Muscle layer of colon (tissue), 2 donors: Measurements from ENCODE around the gene KIAA1755.
"Not testable (repeated sequence)": the region's sequence is repeated elsewhere in the genome, so short reads cannot be mapped to it uniquely, and the experiment has no call there.

Experiments
- H3K27ac ChIP-seq: one replicate; pipeline ENCODE4 v1.7.0; 2013; ENCODE audit warnings: low read depth, mild to moderate bottlenecking, low read length, moderate library complexity
- H3K27me3 ChIP-seq, 2 donors: one replicate each; pipeline ENCODE4 v1.7.0; 2013; ENCODE audit warnings: low read length in 2 of 2, mild to moderate bottlenecking in 2 of 2; ENCODE audit not compliant: insufficient read depth in 2 of 2, control insufficient read depth in 1 of 2
- H3K36me3 ChIP-seq: one replicate; pipeline ENCODE4 v1.7.0; 2013; ENCODE audit warnings: mild to moderate bottlenecking, low read length; ENCODE audit not compliant: insufficient read depth
- H3K4me1 ChIP-seq: one replicate; pipeline ENCODE4 v1.7.0; 2013; ENCODE audit warnings: mild to moderate bottlenecking, low read length; ENCODE audit not compliant: insufficient read depth
- H3K4me3 ChIP-seq, 2 donors: one replicate each; pipeline ENCODE4 v1.7.0; 2013; ENCODE audit warnings: low read length in 2 of 2, low read depth in 1 of 2, mild to moderate bottlenecking in 1 of 2, moderate library complexity in 1 of 2
- H3K9ac ChIP-seq: one replicate; pipeline ENCODE4 v1.7.0; 2013; ENCODE audit warnings: low read length
- H3K9me3 ChIP-seq: one replicate; pipeline ENCODE4 v1.7.0; 2013; ENCODE audit warnings: mild to moderate bottlenecking, low read length
- donor health status: abdominal sarcoma.
- donor health status: Adenocarcinoma of cecum.

KIAA1755 gene

DNA sequence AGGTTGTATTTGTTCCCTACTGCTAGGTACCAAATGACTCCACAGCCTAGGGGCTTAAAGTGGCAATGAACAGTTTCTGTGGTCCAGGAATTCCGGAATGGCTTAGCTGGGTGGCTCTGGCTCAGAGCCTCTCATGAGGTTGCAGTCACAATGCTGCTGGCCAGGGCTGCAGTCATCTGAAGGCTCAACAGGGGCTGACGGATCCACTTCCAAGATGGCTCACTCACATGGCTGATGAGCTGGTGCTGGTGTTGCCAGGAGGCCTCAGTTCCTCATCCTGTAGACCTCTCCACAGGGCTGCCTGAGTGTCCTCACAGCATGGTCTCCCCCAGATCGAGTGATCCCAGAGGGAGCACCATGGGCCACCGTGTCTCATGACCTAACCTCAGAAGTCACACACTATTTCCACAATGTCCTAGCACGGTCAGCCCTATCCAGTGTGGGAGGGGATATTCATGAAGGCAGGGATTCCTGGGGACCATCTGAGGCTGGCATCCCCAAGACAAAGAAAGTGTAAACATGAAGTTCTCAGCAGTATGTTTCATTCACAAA, 24.4 kb upstream of the KIAA1755 start:
- H3K36me3 ChIP-seq, result no peaks in the 10 kb centered on the region
- no peaks in the 10 kb centered on the region for H3K9me3 ChIP-seq
- H3K4me3 ChIP-seq, result no peak overlapping the region
- H3K27ac ChIP-seq, result no peak overlapping the region
- no peak overlapping the region for H3K9ac ChIP-seq
- no peaks in the 10 kb centered on the region for H3K27me3 ChIP-seq
- H3K4me1 ChIP-seq, result no peaks in the 10 kb centered on the region

DNA sequence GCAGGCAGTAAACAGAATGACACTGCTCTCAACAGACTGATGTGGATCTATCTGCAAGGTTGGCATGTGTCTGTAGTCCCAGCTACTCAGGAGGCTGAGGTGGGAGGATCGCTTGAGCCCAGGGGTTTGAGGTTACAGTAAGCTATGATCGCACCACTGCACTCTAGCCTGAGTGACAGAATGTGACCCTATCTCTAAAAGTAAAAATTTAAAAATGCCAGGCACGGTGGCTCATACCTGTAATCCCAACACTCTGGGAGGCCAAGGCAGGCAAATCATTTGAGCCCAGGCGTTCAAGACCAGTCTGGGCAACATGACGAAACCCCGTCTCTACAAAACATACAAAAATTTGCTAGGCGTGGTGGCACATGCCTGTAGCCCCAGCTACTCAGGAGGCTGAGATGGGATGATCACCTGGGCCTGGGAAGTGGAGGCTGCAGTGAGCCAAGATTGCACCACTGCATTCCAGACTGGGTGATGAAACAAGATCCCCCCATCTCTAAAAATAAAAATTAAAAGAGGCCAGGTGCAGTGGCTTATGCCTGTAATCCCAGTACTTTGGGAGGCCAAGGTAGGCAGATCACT, 23.6 kb upstream of the KIAA1755 start:
- H3K27ac ChIP-seq, H3K9ac ChIP-seq: not testable (repeated sequence)

DNA sequence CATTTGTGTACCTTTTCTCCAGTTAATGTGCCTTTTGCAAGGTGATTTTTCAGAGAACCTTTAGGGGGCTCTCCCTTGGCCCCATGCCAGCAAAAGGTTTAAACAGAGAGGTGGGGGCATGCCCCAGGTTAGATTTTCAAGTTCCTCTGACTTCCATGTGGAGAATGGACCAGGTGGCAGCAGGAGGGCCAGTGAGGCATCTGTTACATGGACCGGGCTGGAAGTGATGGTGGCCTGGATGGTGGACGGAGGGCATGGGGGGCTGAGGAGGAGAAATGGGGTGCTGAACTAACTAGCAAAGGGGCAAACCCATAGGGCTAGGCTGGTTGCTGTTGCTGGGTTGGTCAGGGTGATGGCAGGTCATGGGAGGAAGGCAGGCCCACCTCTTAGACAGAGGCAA, 22.7 kb upstream of the KIAA1755 start:
- Histone ChIP-seq H3K36me3 (no peaks in the 10 kb centered on the region), H3K4me1 (no peaks in the 10 kb centered on the region), H3K27me3 (no peaks in the 10 kb centered on the region), H3K27ac (no peak overlapping the region), H3K9me3 (no peaks in the 10 kb centered on the region), H3K9ac (no peak overlapping the region), H3K4me3 (no peak overlapping the region)

More for the DNA sequence above, 23.6 kb upstream of the KIAA1755 start:
- H3K4me1 ChIP-seq, H3K36me3 ChIP-seq, H3K4me3 ChIP-seq, H3K27me3 ChIP-seq, H3K9me3 ChIP-seq: not testable (repeated sequence)

DNA sequence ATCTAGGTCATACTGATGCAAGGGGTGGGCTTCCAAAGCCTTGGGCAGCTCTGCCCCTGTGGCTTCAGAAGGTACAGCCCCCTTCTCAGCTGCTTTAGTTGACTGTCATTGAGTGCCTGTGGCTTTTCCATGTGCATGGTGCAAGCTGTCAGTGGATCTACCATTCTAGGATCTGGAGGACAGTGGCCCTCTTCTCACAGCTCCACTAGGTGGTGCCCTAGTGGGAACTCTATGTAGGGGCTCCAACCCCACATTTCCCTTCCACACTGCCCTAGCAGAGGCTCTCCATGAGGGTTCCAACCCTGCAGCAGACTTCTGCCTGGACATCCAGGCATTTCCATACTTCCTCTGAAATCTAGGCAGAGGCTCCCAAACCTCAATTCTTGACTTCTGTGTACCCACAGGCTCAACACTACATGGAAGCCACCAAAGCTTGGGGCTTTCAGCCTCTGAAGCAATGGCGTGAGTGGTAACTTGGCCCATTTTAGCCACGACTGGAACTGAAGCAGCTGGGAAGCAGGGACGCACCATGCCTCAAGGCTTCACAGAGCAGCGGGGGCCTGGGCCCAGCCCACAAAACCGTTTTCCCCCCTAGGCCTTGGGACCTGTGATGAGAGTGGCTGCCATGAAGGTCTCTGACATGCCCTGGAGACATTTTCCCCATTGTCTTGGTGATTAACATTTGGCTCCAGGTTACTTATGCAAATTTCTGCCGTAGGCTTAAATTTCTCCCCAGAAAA, 20.8 kb upstream of the KIAA1755 start:
- not testable (repeated sequence) for H3K27ac ChIP-seq, H3K4me3 ChIP-seq, H3K36me3 ChIP-seq, H3K9ac ChIP-seq, H3K27me3 ChIP-seq, H3K4me1 ChIP-seq, H3K9me3 ChIP-seq

DNA sequence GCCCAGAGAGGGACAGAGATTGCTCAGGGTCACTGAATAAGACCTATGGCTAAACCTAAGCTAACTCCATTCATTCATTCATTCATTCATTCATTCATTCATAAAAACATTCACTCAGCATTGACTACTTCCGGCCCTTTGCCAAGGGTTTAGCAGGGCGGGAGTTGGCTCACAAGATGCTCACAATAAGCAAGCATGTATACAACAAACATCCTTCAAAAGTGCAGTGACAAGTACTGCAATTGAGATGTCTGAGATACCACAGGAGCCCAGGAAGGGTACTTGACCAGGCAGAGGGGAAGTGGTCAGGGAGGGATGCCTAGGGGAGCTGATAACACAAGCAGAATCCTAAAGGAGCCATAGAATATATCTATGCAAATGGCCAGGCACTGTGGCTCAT, 18.2 kb upstream of the KIAA1755 start:
- no peaks in the 10 kb centered on the region for H3K27me3 ChIP-seq
- no peaks in the 10 kb centered on the region for H3K9me3 ChIP-seq
- H3K9ac ChIP-seq, result no peak overlapping the region
- no peaks in the 10 kb centered on the region for H3K4me1 ChIP-seq
- H3K36me3 ChIP-seq, result no peaks in the 10 kb centered on the region
- H3K4me3 ChIP-seq, result no peak overlapping the region
- no peak overlapping the region for H3K27ac ChIP-seq

DNA sequence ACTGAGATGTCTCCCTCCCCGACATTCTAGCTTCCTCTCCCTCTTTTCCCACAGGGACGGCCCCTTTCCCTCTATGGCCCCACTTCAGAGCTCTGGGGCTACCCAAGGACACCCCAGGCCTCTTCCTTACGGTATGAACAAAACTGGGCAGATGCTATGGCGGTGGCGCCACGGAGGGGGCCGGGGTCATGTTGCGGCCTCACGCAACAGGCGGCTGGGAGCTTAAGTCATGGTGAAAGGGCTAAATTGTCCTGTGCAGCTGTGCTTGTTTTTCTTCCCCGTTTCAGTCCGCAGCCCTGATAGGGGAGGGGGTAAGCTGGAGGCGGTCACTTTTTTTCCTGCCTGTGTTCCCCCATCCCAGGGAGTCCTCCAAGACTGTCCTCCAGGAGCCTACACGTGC, 17.6 kb upstream of the KIAA1755 start:
- Histone ChIP-seq H3K27ac (no peak overlapping the region), H3K9ac (no peak overlapping the region), H3K4me1 (no peaks in the 10 kb centered on the region), H3K36me3 (no peaks in the 10 kb centered on the region), H3K9me3 (no peaks in the 10 kb centered on the region), H3K4me3 (no peak overlapping the region), H3K27me3 (no peaks in the 10 kb centered on the region)

DNA sequence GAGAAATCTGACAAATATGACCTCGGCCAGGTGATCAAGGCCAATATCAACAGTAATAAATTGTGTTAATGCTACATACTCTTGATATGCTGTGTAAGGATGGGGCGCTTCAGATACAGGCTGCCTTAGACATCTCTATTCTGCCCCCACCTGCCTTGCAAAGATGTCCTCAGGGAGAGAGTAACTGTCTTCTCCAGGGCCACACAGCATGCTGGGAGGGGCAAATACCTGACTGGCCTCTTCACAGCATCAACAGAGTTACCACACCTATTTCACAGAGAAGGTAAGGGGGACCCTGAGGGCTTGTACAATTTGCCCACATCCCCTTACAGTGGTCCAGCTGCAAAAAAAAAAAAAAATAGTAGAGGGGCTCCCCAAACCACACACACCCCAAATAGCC, 17.2 kb upstream of the KIAA1755 start:
- Histone ChIP-seq H3K9ac (no peak overlapping the region), H3K4me3 (no peak overlapping the region), H3K27me3 (no peaks in the 10 kb centered on the region), H3K36me3 (no peaks in the 10 kb centered on the region), H3K9me3 (no peaks in the 10 kb centered on the region), H3K27ac (no peak overlapping the region), H3K4me1 (no peaks in the 10 kb centered on the region)

DNA sequence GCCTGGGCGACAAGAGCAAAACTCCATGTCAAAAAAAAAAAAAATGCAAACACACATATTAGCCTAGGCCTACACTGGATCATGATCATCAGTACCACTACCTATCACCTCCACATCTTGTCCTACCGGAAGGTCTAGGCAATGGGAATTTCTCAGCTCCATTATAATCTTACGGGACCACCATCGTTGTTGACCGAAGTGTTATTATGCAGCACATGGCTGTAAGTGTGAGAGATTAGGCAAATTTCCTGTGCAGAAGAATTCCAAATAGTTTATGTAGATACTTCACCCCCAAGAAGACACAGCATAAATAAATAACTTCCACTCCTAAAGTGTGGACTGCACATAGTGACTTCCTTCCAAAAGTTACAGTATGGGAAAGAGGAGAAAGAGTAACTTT, 16.8 kb upstream of the KIAA1755 start:
- H3K4me3 ChIP-seq, result no peak overlapping the region
- no peak overlapping the region for H3K27ac ChIP-seq
- H3K9ac ChIP-seq, result no peak overlapping the region
- no peaks in the 10 kb centered on the region for H3K4me1 ChIP-seq
- no peaks in the 10 kb centered on the region for H3K36me3 ChIP-seq
- H3K27me3 ChIP-seq, result no peaks in the 10 kb centered on the region
- no peaks in the 10 kb centered on the region for H3K9me3 ChIP-seq

DNA sequence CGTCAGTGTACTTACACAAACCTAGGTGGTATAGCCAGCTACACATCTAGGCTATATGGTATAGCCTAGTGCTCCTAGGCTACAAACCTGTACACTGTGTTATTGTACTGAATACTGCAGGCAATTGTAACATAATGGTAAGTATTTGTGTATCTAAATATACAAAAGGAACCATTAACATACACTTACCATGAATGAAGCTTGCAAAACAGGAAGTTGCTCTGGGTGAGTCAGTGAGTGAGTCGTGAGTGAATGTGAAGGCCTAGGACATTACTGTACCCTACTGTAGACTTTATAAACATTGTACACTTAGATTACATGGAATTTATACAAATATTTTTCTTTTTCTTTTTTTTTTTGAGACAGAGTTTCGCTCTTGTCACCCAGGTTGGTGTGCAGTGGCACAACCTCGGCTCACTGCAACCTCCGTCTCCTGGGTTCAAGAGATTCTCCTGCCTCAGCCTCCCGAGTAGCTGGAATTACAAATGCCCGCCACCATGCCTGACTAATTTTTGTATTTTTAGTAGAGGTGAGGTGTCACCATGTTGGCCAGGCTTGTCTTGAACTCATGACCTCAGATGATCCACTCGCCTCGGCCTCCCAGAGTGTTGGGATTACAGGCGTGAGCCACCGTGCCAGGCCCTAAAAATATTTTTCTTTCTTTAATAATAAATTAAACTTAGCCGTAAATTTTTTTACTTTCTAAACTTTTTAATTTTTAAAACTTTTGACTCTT, 15.4 kb upstream of the KIAA1755 start:
- Histone ChIP-seq H3K9ac (no peak overlapping the region), H3K4me3 (no peak overlapping the region), H3K9me3 (no peaks in the 10 kb centered on the region), H3K27me3 (no peaks in the 10 kb centered on the region), H3K27ac (no peak overlapping the region), H3K36me3 (no peaks in the 10 kb centered on the region), H3K4me1 (no peaks in the 10 kb centered on the region)

DNA sequence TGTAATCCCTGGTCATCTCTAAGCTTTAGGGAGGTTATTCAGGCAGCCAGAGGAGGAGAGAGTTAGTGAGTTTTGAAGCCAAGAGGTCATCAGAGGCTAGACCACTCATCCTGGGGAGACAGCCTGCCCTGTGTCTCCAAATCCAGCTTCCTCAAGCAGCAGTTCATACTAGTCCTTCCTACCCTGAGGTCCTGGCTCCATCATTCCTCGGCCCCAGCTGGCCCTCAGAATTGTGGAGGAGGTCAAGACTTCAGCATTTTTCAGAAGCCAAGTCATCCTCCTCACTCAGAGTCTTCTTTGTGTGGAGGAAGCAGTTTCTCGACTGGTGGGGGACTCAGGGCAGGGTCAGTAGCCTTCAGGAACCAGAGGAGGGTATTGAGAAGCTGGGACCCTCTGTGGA, 12.4 kb upstream of the KIAA1755 start:
- Histone ChIP-seq H3K36me3 (no peaks in the 10 kb centered on the region), H3K4me3 (no peak overlapping the region), H3K4me1 (no peaks in the 10 kb centered on the region), H3K9ac (no peak overlapping the region), H3K27ac (no peak overlapping the region), H3K9me3 (no peaks in the 10 kb centered on the region), H3K27me3 (no peaks in the 10 kb centered on the region)

DNA sequence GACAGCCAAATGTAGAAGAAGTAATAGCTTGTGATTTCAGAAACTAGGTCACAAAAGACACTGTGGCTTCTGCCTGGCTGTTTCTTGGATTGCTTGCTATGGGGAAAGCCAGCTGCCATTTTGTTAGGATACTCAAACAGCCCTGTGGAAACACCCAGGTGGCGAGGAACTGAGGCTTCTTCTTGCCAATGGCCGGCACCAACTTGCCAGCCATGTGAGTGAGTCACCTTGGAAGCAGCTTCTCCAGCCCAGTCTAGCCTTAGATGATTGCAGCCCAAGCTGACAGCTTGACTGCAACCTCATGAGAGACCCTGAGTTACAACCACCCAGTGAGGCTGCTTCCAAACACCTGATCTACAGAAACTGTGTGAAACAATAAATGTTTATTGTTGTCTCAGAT, 11.9 kb upstream of the KIAA1755 start:
- Histone ChIP-seq H3K36me3 (no peaks in the 10 kb centered on the region), H3K4me3 (no peak overlapping the region), H3K27ac (no peak overlapping the region), H3K4me1 (peaks cover 4% of the 10 kb centered on the region), H3K9ac (no peak overlapping the region), H3K9me3 (no peaks in the 10 kb centered on the region), H3K27me3 (no peaks in the 10 kb centered on the region)
